DND-41 (cell line): ENCODE measurements around the gene MAZ.
A peak's percentile ranks its signal among the peaks of the same experiment; 100 is the strongest.

ENCODE experiments used
- ATAC-seq: fragments of 200-7000 bp; cut with Tn5 transposase; 3 replicates; pipeline ENCODE4 v1.9.1; 2021; ENCODE audit warnings: low read depth; ENCODE audit not compliant: insufficient read depth
- DNase-seq: peaks from one replicate; pipeline ENCODE4 v3.0.0-alpha.2; 2020
- H2AFZ ChIP-seq: 2 replicates; pipeline ENCODE4 v1.6.0; 2012; ENCODE audit warnings: low read depth, low read length
- H3K27ac ChIP-seq: 2 replicates; pipeline ENCODE4 v1.5.1; 2012; ENCODE audit warnings: low read length, inconsistent platforms
- H3K27me3 ChIP-seq: fragments of 200-600 bp; sonication (generic); 2 replicates; pipeline ENCODE4 v1.6.0; 2012; ENCODE audit warnings: low read length, mild to moderate bottlenecking, inconsistent platforms; ENCODE audit not compliant: insufficient read depth, poor library complexity
- H3K36me3 ChIP-seq: 2 replicates; pipeline ENCODE4 v1.5.1; 2012; ENCODE audit warnings: low read length, inconsistent platforms; ENCODE audit not compliant: insufficient read depth
- H3K4me1 ChIP-seq: 2 replicates; pipeline ENCODE4 v1.5.1; 2012; ENCODE audit warnings: mild to moderate bottlenecking, low read length; ENCODE audit not compliant: insufficient read depth
- H3K4me2 ChIP-seq: 2 replicates; pipeline ENCODE4 v1.6.0; 2012; ENCODE audit warnings: mild to moderate bottlenecking, moderate library complexity, low read length, inconsistent platforms; ENCODE audit not compliant: insufficient read depth
- H3K4me3 ChIP-seq, 2 experiments: fragments of 200-600 bp in 1 of 2; shearing (Covaris generic) in 1 of 2; 2 replicates each; pipeline ENCODE4 v1.5.1; 2012 to 2016; ENCODE audit warnings: inconsistent platforms in 2 of 2, low read length in 2 of 2, mild to moderate bottlenecking in 2 of 2, low read depth in 1 of 2, moderate library complexity in 1 of 2
- H3K79me2 ChIP-seq: 2 replicates; pipeline ENCODE4 v1.6.0; 2012; ENCODE audit warnings: low read length, inconsistent platforms; ENCODE audit not compliant: insufficient read depth
- H3K9ac ChIP-seq: 2 replicates; pipeline ENCODE4 v1.6.0; 2012; ENCODE audit warnings: low read depth, mild to moderate bottlenecking, inconsistent platforms, low read length, moderate library complexity
- H3K9me3 ChIP-seq: 2 replicates; pipeline ENCODE4 v1.5.1; 2012; ENCODE audit warnings: low read length, moderate library complexity, mild to moderate bottlenecking, inconsistent platforms; ENCODE audit not compliant: insufficient read depth, severe bottlenecking
- H4K20me1 ChIP-seq: 2 replicates; pipeline ENCODE4 v1.6.0; 2012; ENCODE audit warnings: low read length; ENCODE audit not compliant: insufficient read depth
- EZH2 ChIP-seq: IDR thresholded peaks from 3 replicates; pipeline ENCODE4 v1.6.1; 2012; ENCODE audit warnings: borderline replicate concordance, low read depth, mild to moderate bottlenecking, moderate library complexity, low read length, inconsistent platforms; ENCODE audit not compliant: severe bottlenecking
- TF ChIP-seq, protein P1 (sequence below): IDR thresholded peaks from 2 replicates; pipeline ENCODE4 v1.5.1; 2012; ENCODE audit warnings: borderline replicate concordance, low read length, moderate library complexity, mild to moderate bottlenecking; ENCODE audit not compliant: poor library complexity, severe bottlenecking; ENCODE audit errors: extremely low read depth

The MAZ gene

DNA sequence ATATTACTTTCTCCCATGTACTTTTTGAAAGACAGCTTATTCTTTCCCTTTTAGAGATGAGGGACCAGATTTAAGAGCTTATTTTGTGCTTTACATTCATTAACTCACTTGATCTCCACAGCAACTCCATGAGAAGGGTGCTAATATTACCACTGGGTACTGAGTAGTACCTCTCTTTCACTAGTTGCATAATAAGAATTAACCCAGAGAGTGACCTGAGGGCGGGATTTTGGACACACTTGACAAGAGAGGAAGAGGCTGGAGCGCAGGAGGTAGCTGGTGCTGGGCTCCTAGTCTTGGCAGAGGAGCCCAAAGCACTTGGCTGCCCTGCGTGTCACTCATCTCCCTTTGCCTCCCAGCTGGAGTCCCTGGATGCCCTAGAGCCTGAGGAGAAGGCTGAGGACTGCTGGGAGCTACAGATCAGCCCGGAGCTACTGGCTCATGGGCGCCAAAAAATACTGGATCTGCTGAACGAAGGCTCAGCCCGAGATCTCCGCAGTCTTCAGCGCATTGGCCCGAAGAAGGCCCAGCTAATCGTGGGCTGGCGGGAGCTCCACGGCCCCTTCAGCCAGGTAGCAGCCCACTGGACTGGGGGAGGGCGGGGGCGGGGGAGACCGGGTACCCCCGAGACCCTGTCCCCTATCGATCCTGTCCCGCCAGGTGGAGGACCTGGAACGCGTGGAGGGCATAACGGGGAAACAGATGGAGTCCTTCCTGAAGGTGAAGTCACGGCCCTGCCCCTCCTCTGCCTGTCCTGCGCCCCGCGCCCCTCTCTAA, 1.7 kb upstream of the MAZ start:
- TF ChIP-seq, protein P1, sequence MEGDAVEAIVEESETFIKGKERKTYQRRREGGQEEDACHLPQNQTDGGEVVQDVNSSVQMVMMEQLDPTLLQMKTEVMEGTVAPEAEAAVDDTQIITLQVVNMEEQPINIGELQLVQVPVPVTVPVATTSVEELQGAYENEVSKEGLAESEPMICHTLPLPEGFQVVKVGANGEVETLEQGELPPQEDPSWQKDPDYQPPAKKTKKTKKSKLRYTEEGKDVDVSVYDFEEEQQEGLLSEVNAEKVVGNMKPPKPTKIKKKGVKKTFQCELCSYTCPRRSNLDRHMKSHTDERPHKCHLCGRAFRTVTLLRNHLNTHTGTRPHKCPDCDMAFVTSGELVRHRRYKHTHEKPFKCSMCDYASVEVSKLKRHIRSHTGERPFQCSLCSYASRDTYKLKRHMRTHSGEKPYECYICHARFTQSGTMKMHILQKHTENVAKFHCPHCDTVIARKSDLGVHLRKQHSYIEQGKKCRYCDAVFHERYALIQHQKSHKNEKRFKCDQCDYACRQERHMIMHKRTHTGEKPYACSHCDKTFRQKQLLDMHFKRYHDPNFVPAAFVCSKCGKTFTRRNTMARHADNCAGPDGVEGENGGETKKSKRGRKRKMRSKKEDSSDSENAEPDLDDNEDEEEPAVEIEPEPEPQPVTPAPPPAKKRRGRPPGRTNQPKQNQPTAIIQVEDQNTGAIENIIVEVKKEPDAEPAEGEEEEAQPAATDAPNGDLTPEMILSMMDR = no peak
- TF ChIP-seq EZH2 = no peak

DNA sequence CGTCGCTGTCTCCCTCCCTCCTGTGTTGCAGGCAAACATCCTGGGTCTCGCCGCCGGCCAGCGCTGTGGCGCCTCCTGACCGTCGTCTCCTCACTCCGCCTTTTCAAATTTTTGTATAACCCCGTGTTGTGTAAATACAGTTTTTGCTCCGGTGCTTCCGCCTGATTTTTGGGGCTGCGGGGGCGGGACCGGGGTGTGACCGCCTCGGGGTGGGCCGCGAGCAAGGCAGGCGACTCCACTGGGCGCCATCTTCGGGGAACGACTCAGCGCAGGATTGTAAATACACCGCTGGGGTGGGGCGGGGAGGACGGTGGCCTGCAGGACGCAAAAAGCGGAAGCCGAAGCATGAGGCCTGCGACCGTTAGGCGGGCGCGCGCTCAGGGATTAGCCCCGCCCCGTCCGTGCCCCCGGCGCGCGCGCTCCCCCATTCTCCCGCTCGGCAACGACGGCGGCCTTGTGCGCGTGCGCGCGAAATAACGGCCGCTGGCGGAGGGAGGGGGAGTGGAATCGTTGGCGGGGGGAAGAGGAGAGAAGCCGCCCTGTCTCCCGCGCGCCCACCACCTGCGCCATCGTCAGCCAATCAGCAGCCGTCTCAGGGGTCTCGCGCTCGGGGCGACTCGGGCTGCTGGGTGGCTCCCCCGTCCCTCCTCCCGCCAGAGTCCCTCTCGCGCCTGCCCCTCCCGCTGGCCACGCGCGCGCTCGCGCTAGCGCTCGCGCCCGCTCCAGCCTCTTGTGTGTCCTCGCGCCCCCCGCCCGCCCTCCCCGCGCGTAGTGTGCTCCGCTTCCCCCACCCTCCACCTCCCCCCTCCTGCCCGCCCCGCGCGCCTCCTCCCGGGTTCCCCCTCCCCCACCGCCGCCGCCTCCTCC, 864 bp upstream of the MAZ start:
- no peak for TF ChIP-seq EZH2
- TF ChIP-seq, protein P1 = peak; percentile 22
- H3K9me3 ChIP-seq = no peaks in the 10 kb centered on the region
- DNase-seq (peak; percentile 99), ATAC-seq (peak; percentile 80)
- H3K9ac ChIP-seq = peak overlapping the region; percentile 87
- peaks cover 80% of the 10 kb centered on the region for H3K36me3 ChIP-seq
- peak overlapping the region; percentile 62 for H2AFZ ChIP-seq
- peak overlapping the region; percentile 54 to 78; a peak in 3 of 4 replicates for H3K4me3 ChIP-seq
- H3K79me2 ChIP-seq = peaks cover 51% of the 10 kb centered on the region
- H3K4me2 ChIP-seq = peak overlapping the region; percentile 86
- peak overlapping the region; percentile 99 for H3K27ac ChIP-seq
- H4K20me1 ChIP-seq = peaks cover 32% of the 10 kb centered on the region
- peaks cover 69% of the 10 kb centered on the region for H3K4me1 ChIP-seq
- no peaks in the 10 kb centered on the region for H3K27me3 ChIP-seq

More for the DNA sequence above, 1.7 kb upstream of the MAZ start:
- peak overlapping the region; percentile 87 for H3K9ac ChIP-seq
- peaks cover 44% of the 10 kb centered on the region for H3K79me2 ChIP-seq
- DNase-seq (peak; percentile 34), ATAC-seq (peak; percentile 15; the same call in 2 of the 3 replicates)
- H4K20me1 ChIP-seq = peaks cover 24% of the 10 kb centered on the region
- H3K4me3 ChIP-seq = peak overlapping the region; percentile 54 to 78; a peak in 3 of 4 replicates
- peaks cover 61% of the 10 kb centered on the region for H3K4me1 ChIP-seq
- peak overlapping the region; percentile 99 for H3K27ac ChIP-seq
- H3K9me3 ChIP-seq = no peaks in the 10 kb centered on the region
- H2AFZ ChIP-seq = peak overlapping the region; percentile 62
- H3K27me3 ChIP-seq = no peaks in the 10 kb centered on the region
- H3K36me3 ChIP-seq = peaks cover 79% of the 10 kb centered on the region
- peak overlapping the region; percentile 86 for H3K4me2 ChIP-seq

GRCh38 chr16:29806641-29807425, 504 bp downstream of the MAZ start:
- Histone ChIP-seq H2AFZ (no peak overlapping the region), H4K20me1 (peaks cover 36% of the 10 kb centered on the region), H3K27ac (peak overlapping the region; percentile 99), H3K4me3 (peak overlapping the region; percentile 65 to 96), H3K4me2 (peak overlapping the region; percentile 96), H3K36me3 (peaks cover 72% of the 10 kb centered on the region), H3K27me3 (no peaks in the 10 kb centered on the region), H3K9me3 (no peaks in the 10 kb centered on the region), H3K9ac (peak overlapping the region; percentile 99), H3K79me2 (peaks cover 48% of the 10 kb centered on the region), H3K4me1 (peaks cover 76% of the 10 kb centered on the region)
- DNase-seq = peak; percentile 85
- no peak for TF ChIP-seq EZH2
- TF ChIP-seq, protein P1 = no peak
- ATAC-seq = peak; percentile 4; the same call in 1 of the 3 replicates
